ENCODE data around the gene TAOK1. TPM values are rescaled to one million over a fixed set of nuclear protein-coding genes. Genes with fewer than 3 reads are reported as not detected.

Gene TAOK1
- total RNA-seq, 2 donors from 2014 or later: 21.0 to 34.9 TPM

DNA sequence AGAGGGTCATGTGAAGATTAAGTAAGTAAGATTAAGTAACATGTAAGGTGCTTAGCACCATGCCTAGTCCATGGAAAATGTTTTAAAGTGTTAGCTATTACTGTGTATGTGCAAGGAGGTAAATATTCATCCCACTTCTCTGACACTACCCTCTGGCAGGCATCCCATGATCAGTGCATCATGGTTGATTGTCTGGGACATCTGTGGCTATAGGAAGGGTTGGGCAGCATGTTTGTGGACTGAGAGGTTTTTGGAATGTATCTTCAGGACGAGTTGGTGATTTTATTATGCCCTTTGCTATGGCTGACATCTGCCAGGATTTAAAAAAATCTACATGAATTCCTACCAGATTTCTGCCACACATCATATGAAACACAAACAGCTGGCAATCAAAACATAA, 6.5 kb upstream of the TAOK1 start:
- H3K9me3 ChIP-seq: no peaks in the 10 kb centered on the region
- intact Hi-C loops (cut with DNase I): no loop called here
- ATAC-seq (no peak), DNase-seq (no peak)
- TF ChIP-seq, protein P1, sequence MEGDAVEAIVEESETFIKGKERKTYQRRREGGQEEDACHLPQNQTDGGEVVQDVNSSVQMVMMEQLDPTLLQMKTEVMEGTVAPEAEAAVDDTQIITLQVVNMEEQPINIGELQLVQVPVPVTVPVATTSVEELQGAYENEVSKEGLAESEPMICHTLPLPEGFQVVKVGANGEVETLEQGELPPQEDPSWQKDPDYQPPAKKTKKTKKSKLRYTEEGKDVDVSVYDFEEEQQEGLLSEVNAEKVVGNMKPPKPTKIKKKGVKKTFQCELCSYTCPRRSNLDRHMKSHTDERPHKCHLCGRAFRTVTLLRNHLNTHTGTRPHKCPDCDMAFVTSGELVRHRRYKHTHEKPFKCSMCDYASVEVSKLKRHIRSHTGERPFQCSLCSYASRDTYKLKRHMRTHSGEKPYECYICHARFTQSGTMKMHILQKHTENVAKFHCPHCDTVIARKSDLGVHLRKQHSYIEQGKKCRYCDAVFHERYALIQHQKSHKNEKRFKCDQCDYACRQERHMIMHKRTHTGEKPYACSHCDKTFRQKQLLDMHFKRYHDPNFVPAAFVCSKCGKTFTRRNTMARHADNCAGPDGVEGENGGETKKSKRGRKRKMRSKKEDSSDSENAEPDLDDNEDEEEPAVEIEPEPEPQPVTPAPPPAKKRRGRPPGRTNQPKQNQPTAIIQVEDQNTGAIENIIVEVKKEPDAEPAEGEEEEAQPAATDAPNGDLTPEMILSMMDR (IDR thresholded peaks at IDR 0.05): no peak
- TF ChIP-seq POLR2A (IDR thresholded peaks at IDR 0.05): no peak
- H3K27ac ChIP-seq: no peak overlapping the region
- no peaks in the 10 kb centered on the region for H3K36me3 ChIP-seq (replicated peaks in 1 of 2; ENCODE audit: insufficient read depth in 1 of 2, low read depth in 2 of 2)
- H3K4me1 ChIP-seq: no peaks in the 10 kb centered on the region
- WGBS, 2 donors: 36 to 41% methylated on average over 1 of the region's 1 CpG
- no peaks in the 10 kb centered on the region for H3K27me3 ChIP-seq
- no peak overlapping the region for H3K4me3 ChIP-seq

DNA sequence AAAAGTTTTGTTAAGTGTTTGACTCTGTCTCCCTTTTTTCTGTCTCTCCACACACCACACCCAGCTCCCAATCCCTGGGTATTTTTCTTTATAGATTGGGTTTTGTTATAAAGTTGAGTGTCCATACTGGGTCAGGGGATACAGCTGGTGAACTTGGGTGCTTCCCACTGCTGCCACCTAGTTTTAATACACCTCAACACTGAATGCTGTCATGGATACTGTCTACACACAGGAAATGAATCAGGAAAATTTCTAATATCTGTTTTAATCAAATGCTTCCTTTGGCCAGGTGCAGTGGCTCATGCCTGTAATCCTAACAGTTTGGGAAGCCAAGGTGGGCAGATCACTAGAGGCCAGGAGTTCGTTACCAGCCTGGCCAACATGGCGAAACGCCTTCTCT, 5.3 kb upstream of the TAOK1 start:
- 88 to 96% methylated on average over 3 of the region's 3 CpGs for WGBS, 2 donors
- DNase-seq: no peak
- no peak overlapping the region for H3K27ac ChIP-seq
- H3K9me3 ChIP-seq: no peaks in the 10 kb centered on the region
- H3K4me1 ChIP-seq: no peaks in the 10 kb centered on the region
- no peak for ATAC-seq
- no peak for TF ChIP-seq POLR2A (IDR thresholded peaks at IDR 0.05)
- TF ChIP-seq, protein P1 (IDR thresholded peaks at IDR 0.05): no peak
- intact Hi-C loops (cut with DNase I): no loop called here
- no peak overlapping the region for H3K4me3 ChIP-seq
- no peaks in the 10 kb centered on the region for H3K36me3 ChIP-seq (replicated peaks in 1 of 2; ENCODE audit: insufficient read depth in 1 of 2, low read depth in 2 of 2)
- H3K27me3 ChIP-seq: no peaks in the 10 kb centered on the region

DNA sequence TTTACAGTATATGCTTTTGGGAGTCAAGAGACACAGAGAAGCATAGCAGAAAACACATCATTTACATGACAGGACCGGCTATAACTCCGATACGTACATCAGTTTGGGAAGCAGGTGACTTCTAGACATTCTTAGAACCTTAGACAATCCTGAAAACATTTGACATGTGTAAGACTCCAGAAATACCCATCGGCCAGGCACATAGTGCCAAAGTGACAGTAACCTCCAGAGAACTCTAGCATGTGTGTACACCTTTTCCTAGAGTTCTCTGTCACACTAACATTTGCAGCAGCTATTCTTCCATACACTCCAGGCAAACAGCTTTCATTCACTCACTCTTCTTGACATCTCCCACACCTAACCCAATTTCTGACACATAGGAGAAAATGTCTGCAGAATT, 3.4 kb upstream of the TAOK1 start:
- Histone ChIP-seq H3K4me1 (peaks cover 6% of the 10 kb centered on the region), H3K27me3 (no peaks in the 10 kb centered on the region), H3K4me3 (no peak overlapping the region), H3K36me3 (replicated peaks in 1 of 2; ENCODE audit: insufficient read depth in 1 of 2, low read depth in 2 of 2) (no peaks in the 10 kb centered on the region), H3K9me3 (no peaks in the 10 kb centered on the region), H3K27ac (no peak overlapping the region)
- TF ChIP-seq, protein P1 (IDR thresholded peaks at IDR 0.05): no peak
- TF ChIP-seq POLR2A (IDR thresholded peaks at IDR 0.05): no peak
- ATAC-seq: no peak
- intact Hi-C loops (cut with DNase I): no loop called here
- DNase-seq: no peak
- 85 to 89% methylated on average over 4 of the region's 4 CpGs for WGBS, 2 donors

DNA sequence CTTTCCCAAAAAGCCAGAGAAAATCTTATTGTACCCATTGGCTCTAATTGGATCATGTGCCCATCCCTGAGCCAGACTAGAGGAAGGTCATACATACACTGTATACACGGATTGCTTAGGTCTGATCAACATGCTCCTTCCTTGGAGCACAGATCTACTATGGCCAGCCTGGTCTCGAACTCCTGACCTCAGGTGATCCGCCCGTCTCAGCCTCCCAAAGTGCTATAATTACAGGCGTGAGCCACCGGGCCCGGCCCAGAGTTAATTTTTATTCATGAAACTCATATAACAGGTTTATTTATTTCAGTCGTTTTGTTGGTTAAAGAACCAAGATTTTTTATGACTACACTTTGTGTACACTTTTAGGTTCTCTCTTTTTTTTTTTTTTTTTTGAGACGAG, 1.2 kb upstream of the TAOK1 start:
- intact Hi-C loops (cut with DNase I): no loop called here
- WGBS, 2 donors: 76 to 81% methylated on average over 9 of the region's 9 CpGs

More for the DNA sequence above, 1.2 kb upstream of the TAOK1 start:
- Histone ChIP-seq H3K4me1 (peaks cover 26% of the 10 kb centered on the region), H3K36me3 (replicated peaks in 1 of 2; ENCODE audit: insufficient read depth in 1 of 2, low read depth in 2 of 2) (no peaks in the 10 kb centered on the region), H3K27ac (no peak overlapping the region), H3K9me3 (no peaks in the 10 kb centered on the region), H3K27me3 (no peaks in the 10 kb centered on the region), H3K4me3 (no peak overlapping the region)
- ATAC-seq (no peak), DNase-seq (no peak)
- no peak for TF ChIP-seq POLR2A (IDR thresholded peaks at IDR 0.05)
- TF ChIP-seq, protein P1 (IDR thresholded peaks at IDR 0.05): no peak
